ENCODE data around the gene CD79A.
"Not testable (repeated sequence)": the region's sequence is repeated elsewhere in the genome, so short reads cannot be mapped to it uniquely, and the experiment has no call there.

Gene CD79A

GRCh38 chr19:41906916-41907680 is 30.0 kb downstream of the CD79A start:
- DNase-seq, result no peak

DNA sequence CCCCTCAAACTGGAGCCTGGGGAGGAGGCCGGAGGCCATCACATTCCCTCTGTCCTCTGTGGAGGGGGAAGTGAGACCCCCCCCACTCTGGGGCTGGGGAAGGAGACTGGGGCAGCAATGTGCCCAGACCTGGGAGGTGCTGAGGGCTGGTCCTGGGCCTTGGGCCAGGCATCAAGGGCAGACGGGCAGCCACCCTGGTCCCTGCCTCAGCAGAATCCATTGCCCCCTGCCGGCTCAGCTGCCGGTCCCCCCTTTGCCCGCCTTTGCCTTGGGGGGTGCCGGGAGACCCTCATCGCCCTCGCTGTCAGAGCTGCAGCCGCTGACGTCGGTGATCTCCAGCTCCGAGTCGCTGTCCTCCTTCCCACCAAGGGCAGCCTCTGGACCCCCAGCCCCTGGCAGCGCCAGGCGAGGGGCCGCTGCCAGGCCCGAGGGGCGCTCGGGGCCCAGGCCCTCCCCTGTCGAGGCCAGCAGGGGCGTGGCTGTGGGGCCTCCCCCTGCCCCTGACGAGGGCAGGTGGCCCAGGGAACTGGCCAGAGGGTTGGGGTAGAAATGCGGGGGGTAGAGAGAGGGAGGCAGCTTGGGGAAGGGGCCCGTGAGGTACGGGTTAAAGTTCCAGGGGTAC is 31.0 kb downstream of the CD79A start:
- DNase-seq, result no peak

- DNase-seq, result no peak
These were observed 31.8 kb downstream of the CD79A start for GRCh38 chr19:41908724-41909464.

GRCh38 chr19:41909706-41910105 is 32.6 kb downstream of the CD79A start:
- no peak for DNase-seq

- DNase-seq, result no peak
These were observed 33.3 kb downstream of the CD79A start for GRCh38 chr19:41910240-41910991.

DNA sequence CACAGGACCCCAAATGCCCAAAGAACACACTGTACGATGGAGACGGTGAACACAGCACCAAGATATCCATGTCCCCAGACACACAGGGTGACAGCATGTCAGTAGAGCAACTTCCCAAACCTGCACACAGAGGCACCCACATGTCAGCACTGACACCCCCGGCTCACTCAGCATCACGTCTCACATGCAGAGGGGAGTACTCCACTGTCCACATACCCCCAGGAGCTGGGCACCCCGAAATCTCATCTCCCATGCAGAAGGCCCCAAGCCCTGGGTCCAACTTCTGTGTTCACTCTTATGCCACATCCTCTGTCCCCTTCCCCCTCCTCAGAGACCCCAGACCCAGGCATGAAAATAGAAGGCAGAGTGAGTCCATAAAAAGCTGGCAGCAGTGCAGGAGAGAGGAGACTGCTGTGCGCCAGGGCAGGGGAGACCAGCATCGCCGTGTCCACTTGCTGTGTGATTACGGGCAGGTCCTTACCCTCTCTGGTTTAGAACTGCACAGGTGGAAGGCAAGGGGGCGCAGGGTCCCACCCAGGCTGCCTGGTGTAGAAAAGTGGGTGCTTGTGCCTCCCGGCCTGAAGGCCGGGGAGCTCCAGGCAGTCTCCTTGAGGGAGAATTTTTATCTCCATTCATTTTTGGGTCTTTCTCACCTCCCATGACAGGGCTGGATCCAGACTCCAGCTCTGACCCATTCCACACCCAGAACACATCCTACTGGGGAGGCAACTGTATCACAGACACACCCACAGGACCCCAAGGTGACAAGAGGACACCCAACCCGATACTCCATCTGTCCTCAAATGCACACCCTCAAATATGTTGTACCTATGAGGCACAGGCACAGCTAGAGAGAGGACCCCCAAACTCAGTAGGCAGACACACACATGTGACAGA is 34.2 kb downstream of the CD79A start:
- no peak for DNase-seq

DNA sequence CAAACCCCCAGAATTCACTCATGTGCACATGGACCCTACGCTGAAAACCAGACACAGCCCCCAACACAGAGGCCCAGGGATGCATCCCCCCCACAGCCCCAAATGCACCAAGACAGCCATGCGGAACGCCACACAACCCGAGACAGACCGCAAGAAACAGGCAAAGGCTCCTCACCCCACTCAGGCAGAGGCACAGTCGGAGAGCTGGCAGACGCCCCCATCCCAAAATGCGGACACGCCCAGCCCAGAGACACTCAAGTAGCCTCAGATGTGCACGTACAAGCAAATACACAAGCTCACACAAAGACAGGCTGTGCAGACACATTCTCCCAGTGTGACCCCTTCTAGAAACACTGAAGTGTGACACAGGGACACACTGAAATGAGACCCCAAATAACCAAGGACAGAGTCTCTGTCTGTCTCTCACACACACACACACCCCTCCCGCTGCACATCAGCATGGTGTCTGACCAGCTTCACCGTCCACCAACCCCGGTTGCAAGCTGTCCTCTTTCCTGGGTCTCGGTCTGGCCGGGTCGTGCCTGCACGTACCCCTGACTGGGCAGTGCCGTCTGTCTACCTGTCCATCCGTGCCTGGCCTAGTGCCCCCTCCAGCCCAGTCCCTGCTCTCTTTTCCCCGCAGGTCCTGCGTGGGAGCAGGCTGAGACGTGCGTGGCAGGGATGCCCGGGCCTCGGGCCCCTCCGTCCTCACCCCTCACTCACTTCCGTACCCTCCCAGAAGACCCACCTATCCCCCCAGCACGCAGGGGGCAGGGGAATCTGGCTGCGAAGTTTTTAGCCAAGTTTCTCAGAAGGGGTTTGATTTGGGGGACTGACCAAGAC is 35.0 kb downstream of the CD79A start:
- DNase-seq, result no peak

- no peak for DNase-seq
These were observed 35.9 kb downstream of the CD79A start for GRCh38 chr19:41912899-41913537.

GRCh38 chr19:41913538-41914423 is 36.7 kb downstream of the CD79A start:
- DNase-seq, result no peak

GRCh38 chr19:41914424-41914834 is 37.4 kb downstream of the CD79A start:
- not testable (repeated sequence) for DNase-seq

DNA sequence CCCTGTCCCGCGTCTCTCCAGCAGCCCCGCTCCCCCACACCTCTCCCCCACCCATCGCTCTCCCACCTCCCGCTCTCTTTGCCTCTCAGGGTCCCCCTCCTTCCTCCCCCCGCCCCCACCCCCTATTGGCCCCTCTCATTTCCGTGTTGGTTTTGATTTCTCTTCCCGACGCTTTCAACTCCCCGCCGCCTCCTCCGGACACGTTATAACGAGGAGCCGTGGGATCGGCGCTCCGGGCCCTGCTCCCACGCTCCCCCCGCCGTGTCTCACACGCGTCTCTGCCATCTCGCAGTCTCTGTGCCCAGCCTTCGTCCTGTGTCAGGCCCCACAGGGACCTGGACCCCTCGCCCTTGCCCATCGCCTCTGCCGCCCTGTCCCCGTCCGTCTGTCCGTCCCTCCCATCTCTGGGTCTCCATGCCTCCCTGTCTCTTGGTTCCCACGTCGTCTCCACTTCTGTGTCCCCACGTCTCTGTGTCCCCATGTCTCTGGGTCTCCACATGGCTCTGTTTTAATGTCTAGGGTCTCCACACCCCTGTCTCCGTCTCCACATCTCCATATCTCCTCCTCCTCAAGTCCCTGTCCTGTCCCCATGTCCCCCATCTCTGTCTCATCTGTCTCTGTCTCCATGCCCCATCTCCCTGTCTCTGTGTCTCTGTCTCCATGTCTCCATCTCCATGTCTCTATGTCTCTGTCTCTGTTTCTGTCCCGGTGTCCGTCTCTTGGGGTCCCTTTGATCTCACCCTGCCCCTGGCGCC is 38.1 kb downstream of the CD79A start:
- DNase-seq, result no peak

GRCh38 chr19:41915776-41916414 is 38.8 kb downstream of the CD79A start:
- no peak for DNase-seq

- no peak for DNase-seq
These were observed 40.6 kb downstream of the CD79A start for GRCh38 chr19:41917676-41918075.

- DNase-seq, result no peak
These were observed 41.0 kb downstream of the CD79A start for GRCh38 chr19:41918095-41918494.

- DNase-seq, result no peak
These were observed 41.7 kb downstream of the CD79A start for GRCh38 chr19:41918653-41919244.

- DNase-seq, result no peak
These were observed 43.1 kb downstream of the CD79A start for GRCh38 chr19:41919948-41920712.

All from NCI-H2171 (cell line).